Activated CD8-positive, alpha-beta T cell treated with anti-CD3 and anti-CD28 coated beads, Interleukin-2, amount 10 ng/mL, durations not matched to agents 7 days and 5 days (primary cell): ENCODE measurements around the gene UCP2. TPM values are rescaled to one million over a fixed set of nuclear protein-coding genes. Genes with fewer than 3 reads are reported as not detected.

Experiments used
- ATAC-seq: fragments of 150-1000 bp; cut with Tn5 transposase; one replicate; pipeline ENCODE4 v1.10.0; 2021; ENCODE audit warnings: moderate library complexity
- CTCF ChIA-PET: fragments of 350-600 bp; sonication (Branson Sonifier 250); formaldehyde crosslinking; loops from one replicate; lab custom pipeline; 2021; ENCODE audit warnings: antibody characterized with exemption; lab: Charles Lee
- POLR2A ChIA-PET: fragments of 350-600 bp; sonication (Branson Sonifier 250); formaldehyde crosslinking; loops from one replicate; lab custom pipeline; 2021; ENCODE audit warnings: antibody characterized with exemption; lab: Charles Lee
- DNase-seq: peaks from one replicate; pipeline ENCODE4 v3.0.0-alpha.2; 2020
- H3K27ac Mint-ChIP-seq: one replicate; pipeline ENCODE4 v1.8.0; 2021; ENCODE audit warnings: mild to moderate bottlenecking, mixed read lengths
- H3K27me3 Mint-ChIP-seq: one replicate; pipeline ENCODE4 v1.8.0; 2021; ENCODE audit warnings: low read depth, mixed read lengths
- H3K36me3 Mint-ChIP-seq: one replicate; pipeline ENCODE4 v1.8.0; 2021; ENCODE audit warnings: low read depth, mixed read lengths
- H3K4me1 Mint-ChIP-seq: one replicate; pipeline ENCODE4 v1.8.0; 2021; ENCODE audit warnings: low read depth, mixed read lengths
- H3K4me3 Mint-ChIP-seq: one replicate; pipeline ENCODE4 v1.8.0; 2021; ENCODE audit warnings: mild to moderate bottlenecking, mixed read lengths
- H3K9me3 Mint-ChIP-seq: one replicate; pipeline ENCODE4 v1.8.0; 2022; ENCODE audit warnings: mixed read lengths; ENCODE audit not compliant: insufficient read depth
- total RNA-seq, 2 experiments: library from RNA; stranded (reverse); gene quantifications; one replicate each; pipeline ENCODE4 v1.2.3, GENCODE V29; 2021

UCP2 gene
- total RNA-seq, 2 experiments from 2014 or later, result 205 to 218 TPM

GRCh38 chr11:73976451-73977151, 6.0 kb downstream of the UCP2 start:
- no peak for DNase-seq
- no peaks in the 10 kb centered on the region for H3K9me3 Mint-ChIP-seq
- H3K4me3 Mint-ChIP-seq, result no peak overlapping the region
- peak overlapping the region; percentile 66 for H3K27ac Mint-ChIP-seq
- no peaks in the 10 kb centered on the region for H3K27me3 Mint-ChIP-seq
- no peak for ATAC-seq
- H3K36me3 Mint-ChIP-seq, result peaks cover 81% of the 10 kb centered on the region
- POLR2A ChIA-PET, result interaction anchor here (1.0 to 1.4 kb wide), 2 partner anchors 9 to 19 kb away, joined by 3 to 4 read pairs; no protein-coding TSS in a partner anchor
- peaks cover 88% of the 10 kb centered on the region for H3K4me1 Mint-ChIP-seq
- CTCF ChIA-PET, result interaction anchor here (1.5 to 2.4 kb wide), 2 partner anchors 10 to 13 kb away, joined by 3 to 6 read pairs; no protein-coding TSS in a partner anchor

DNA sequence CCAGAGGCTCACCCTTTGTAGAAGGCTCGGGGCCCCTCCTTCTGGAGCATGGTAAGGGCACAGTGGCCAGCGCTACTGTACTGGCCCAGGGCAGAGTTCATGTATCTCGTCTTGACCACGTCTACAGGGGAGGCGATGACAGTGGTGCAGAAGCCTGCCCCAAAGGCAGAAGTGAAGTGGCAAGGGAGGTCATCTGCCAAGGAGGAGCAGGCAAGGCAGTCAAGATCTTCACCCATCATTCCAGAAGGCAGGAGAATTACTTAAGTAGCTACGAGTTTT, 7.2 kb downstream of the UCP2 start:
- Mint-ChIP-seq H3K4me3 (no peak overlapping the region), H3K4me1 (peaks cover 90% of the 10 kb centered on the region), H3K36me3 (peaks cover 69% of the 10 kb centered on the region), H3K27ac (peak overlapping the region; percentile 79), H3K27me3 (no peaks in the 10 kb centered on the region), H3K9me3 (no peaks in the 10 kb centered on the region)
- ChIA-PET POLR2A (interaction anchor here (0.9 kb wide), 1 partner anchor 196 kb away, joined by 3 read pairs; the partner anchor contains the start of genes C2CD3 and PPME1), CTCF (interaction anchor here (1.4 to 1.5 kb wide), 2 partner anchors 9 to 12 kb away, joined by 3 to 4 read pairs; no protein-coding TSS in a partner anchor)
- no peak for DNase-seq
- no peak for ATAC-seq

GRCh38 chr11:73974604-73975478, 7.8 kb downstream of the UCP2 start:
- Mint-ChIP-seq H3K4me1 (peaks cover 90% of the 10 kb centered on the region), H3K27me3 (no peaks in the 10 kb centered on the region), H3K9me3 (no peaks in the 10 kb centered on the region), H3K36me3 (peaks cover 63% of the 10 kb centered on the region), H3K4me3 (peak overlapping the region; percentile 51), H3K27ac (peak overlapping the region; percentile 79)
- ATAC-seq, result peak; percentile 1
- ChIA-PET CTCF (interaction anchor here (1.2 to 1.4 kb wide), 3 partner anchors 11 to 347 kb away, joined by 3 to 4 read pairs (median 4); no protein-coding TSS in a partner anchor), POLR2A (interaction anchor here (0.7 to 9.5 kb wide), 4 partner anchors 7 to 196 kb away, joined by 3 to 135 read pairs (median 4); partner anchors contain the start of genes C2CD3, PPME1 and UCP2)
- no peak for DNase-seq

DNA sequence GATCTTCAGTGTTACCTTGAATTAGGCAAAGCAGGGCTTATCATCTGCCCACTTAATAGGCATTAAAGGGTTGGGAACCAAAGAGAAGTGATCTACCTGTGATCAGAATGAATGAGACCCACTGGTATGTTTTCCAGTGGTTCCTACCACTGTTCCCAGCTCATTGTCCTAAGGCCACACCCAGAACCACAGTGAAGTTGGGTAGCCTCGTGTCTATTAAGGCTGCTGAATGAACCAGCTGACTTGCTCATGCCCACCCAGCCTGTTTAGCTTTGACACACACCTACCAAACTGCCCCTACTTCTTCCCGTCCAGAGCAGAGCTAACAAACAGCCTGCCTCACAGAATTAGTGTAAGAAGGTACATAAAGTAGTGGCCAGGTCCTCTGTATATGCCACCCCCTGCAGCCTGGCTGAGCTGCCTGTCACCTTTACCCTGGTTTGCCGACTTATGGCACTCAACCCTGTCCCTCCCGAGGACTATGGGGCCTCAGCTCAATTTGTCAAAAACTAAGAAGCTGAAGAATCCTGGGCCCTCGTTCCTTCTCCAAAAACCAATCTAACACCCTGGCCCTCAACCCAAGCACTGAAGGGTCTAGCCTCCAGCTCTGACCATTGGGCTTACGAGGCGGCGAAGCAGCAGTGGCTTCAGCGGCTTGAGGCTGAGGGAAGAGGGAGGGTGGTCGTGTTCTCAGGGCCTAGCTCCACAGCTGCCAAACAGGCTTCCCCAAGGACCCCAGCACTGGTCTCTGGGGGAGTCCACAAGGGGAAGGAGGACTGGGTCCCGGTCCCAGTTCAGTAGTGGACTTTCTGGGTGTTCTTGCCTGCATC, 9.8 kb downstream of the UCP2 start:
- H3K27me3 Mint-ChIP-seq, result no peaks in the 10 kb centered on the region

GRCh38 chr11:73972187-73972586, 10.5 kb downstream of the UCP2 start:
- no peaks in the 10 kb centered on the region for H3K9me3 Mint-ChIP-seq
- ChIA-PET POLR2A (interaction anchor here (0.8 to 9.5 kb wide), 7 partner anchors 9 to 204 kb away, joined by 3 to 135 read pairs (median 4); partner anchors contain the start of genes C2CD3, PPME1, UCP2 and UCP3), CTCF (interaction anchor here (1.0 to 2.1 kb wide), 3 partner anchors 7 to 14 kb away, joined by 3 to 6 read pairs (median 3); partner anchors contain the start of gene UCP2)
- H3K36me3 Mint-ChIP-seq, result peaks cover 38% of the 10 kb centered on the region
- no peak overlapping the region for H3K4me3 Mint-ChIP-seq
- DNase-seq, result no peak
- H3K27ac Mint-ChIP-seq, result peak overlapping the region; percentile 79
- peaks cover 85% of the 10 kb centered on the region for H3K4me1 Mint-ChIP-seq
- no peak for ATAC-seq
- no peaks in the 10 kb centered on the region for H3K27me3 Mint-ChIP-seq

More for the DNA sequence above, 9.8 kb downstream of the UCP2 start:
- no peak for ATAC-seq
- POLR2A ChIA-PET, result interaction anchor here (0.8 to 9.5 kb wide), 6 partner anchors 9 to 203 kb away, joined by 3 to 135 read pairs (median 6); partner anchors contain the start of genes C2CD3, PPME1, UCP2 and UCP3
- Mint-ChIP-seq H3K4me3 (no peak overlapping the region), H3K4me1 (peaks cover 91% of the 10 kb centered on the region), H3K9me3 (no peaks in the 10 kb centered on the region), H3K27ac (peak overlapping the region; percentile 79), H3K36me3 (peaks cover 45% of the 10 kb centered on the region)
- DNase-seq, result no peak
- CTCF ChIA-PET, result interaction anchor here (0.7 to 2.1 kb wide), 4 partner anchors 8 to 177 kb away, joined by 3 to 6 read pairs (median 3); partner anchors contain the start of gene UCP2

GRCh38 chr11:73971175-73971719, 11.4 kb downstream of the UCP2 start:
- no peaks in the 10 kb centered on the region for H3K9me3 Mint-ChIP-seq

DNA sequence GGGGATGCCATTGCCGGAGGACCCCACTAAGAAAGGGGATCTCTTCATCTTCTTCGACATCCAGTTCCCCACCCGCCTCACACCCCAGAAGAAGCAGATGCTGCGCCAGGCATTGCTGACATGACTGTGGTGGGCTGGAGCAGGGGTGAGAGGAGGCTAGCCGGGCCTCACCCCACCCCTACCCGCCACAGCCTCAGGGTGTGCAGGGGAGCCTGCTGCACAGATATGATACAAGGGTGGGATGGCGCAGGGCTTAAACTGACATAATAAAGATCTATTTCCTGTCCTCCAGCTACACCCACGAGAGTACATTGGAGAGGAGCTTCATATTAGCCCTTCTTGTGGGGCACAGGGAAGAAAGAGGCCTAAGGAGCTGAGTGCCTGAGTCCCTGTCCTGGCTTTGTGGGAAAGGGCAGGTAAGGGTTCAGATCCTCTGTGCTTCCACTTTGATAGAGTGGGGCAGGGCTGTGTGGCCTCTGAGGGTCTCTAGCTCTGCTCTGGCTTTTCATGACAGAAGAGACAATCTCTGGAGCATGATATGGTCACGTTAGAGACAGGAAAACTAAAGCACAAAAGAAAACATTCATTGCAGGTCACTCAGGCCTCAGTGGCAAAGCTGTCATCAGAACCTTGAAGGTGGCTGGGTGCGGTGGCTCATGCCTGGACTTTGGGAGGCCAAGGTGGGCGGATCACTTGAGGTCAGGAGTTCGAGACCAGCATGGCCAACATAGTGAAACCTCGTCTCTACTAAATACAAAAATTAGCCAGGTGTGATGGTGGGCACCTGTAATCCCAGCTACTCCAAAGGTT, 12.4 kb downstream of the UCP2 start:
- ATAC-seq (peak; percentile 17), DNase-seq (peak; percentile 56)
- Mint-ChIP-seq H3K9me3 (no peaks in the 10 kb centered on the region), H3K4me3 (no peak overlapping the region), H3K4me1 (peaks cover 68% of the 10 kb centered on the region), H3K36me3 (peaks cover 18% of the 10 kb centered on the region), H3K27ac (peak overlapping the region; percentile 80), H3K27me3 (no peaks in the 10 kb centered on the region)
- CTCF ChIA-PET, result interaction anchor here (0.8 to 2.2 kb wide), 2 partner anchors 11 to 285 kb away, joined by 4 to 17 read pairs; partner anchors contain the start of gene UCP2
- POLR2A ChIA-PET, result interaction anchor here (0.6 to 9.5 kb wide), 8 partner anchors 11 to 201 kb away, joined by 3 to 135 read pairs (median 3); partner anchors contain the start of genes C2CD3, PPME1 and UCP2

More at GRCh38 chr11:73971175-73971719, 11.4 kb downstream of the UCP2 start:
- no peaks in the 10 kb centered on the region for H3K27me3 Mint-ChIP-seq
- DNase-seq, result no peak
- CTCF ChIA-PET, result interaction anchor here (2.1 to 2.2 kb wide), 2 partner anchors 10 kb away, joined by 6 to 17 read pairs; partner anchors contain the start of gene UCP2
- POLR2A ChIA-PET, result interaction anchor here (0.6 to 9.5 kb wide), 8 partner anchors 8 to 238 kb away, joined by 3 to 135 read pairs (median 4); partner anchors contain the start of genes UCP2 and UCP3
- H3K27ac Mint-ChIP-seq, result peak overlapping the region; percentile 64
- H3K4me1 Mint-ChIP-seq, result peaks cover 77% of the 10 kb centered on the region
- H3K4me3 Mint-ChIP-seq, result no peak overlapping the region
- no peak for ATAC-seq
- peaks cover 29% of the 10 kb centered on the region for H3K36me3 Mint-ChIP-seq

- ATAC-seq, result no peak
- POLR2A ChIA-PET, result interaction anchor here (1.0 to 9.5 kb wide), 3 partner anchors 12 to 202 kb away, joined by 3 to 135 read pairs (median 4); partner anchors contain the start of genes C2CD3, PPME1 and UCP2
Measured at GRCh38 chr11:73969091-73969490, 13.6 kb downstream of the UCP2 start.

DNA sequence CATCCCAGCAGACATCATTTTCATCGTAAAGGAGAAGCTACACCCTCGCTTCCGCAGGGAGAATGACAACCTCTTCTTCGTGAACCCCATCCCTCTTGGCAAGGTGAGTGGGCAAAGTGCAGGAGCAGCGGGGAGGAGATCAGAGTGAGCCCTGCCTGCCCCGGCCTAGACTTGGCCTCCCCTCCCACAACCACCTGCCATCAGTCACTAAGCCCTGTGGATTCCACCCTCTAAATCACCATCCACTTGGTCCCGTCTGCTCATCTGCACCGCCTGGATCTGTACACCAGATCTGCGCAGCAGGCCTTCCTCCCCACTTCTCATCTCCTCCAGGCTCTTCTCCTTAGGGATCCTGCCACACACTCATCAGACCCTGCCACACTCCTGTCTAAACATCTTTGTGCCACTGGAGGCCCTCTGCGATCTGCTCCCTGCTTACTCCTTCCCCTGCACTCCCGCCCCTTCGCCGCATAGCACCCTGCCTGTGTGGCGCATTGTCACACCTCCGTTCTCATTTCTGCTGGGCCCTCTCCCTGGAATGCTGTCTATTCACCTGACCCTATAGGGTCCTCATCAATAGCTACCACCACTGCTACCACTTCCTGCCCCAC, 14.2 kb downstream of the UCP2 start:
- Mint-ChIP-seq H3K9me3 (no peaks in the 10 kb centered on the region), H3K27ac (peak overlapping the region; percentile 15), H3K36me3 (peaks cover 3% of the 10 kb centered on the region), H3K27me3 (no peaks in the 10 kb centered on the region), H3K4me1 (peaks cover 58% of the 10 kb centered on the region), H3K4me3 (no peak overlapping the region)
- ChIA-PET POLR2A (interaction anchor here (1.0 to 9.5 kb wide), 4 partner anchors 8 to 52 kb away, joined by 3 to 135 read pairs (median 4); partner anchors contain the start of genes DNAJB13 and UCP2), CTCF (no interaction called here)
- ATAC-seq, result no peak
- no peak for DNase-seq

More at GRCh38 chr11:73969091-73969490, 13.6 kb downstream of the UCP2 start:
- H3K4me3 Mint-ChIP-seq, result no peak overlapping the region
- no peaks in the 10 kb centered on the region for H3K9me3 Mint-ChIP-seq
- H3K36me3 Mint-ChIP-seq, result peaks cover 7% of the 10 kb centered on the region
- H3K4me1 Mint-ChIP-seq, result peaks cover 62% of the 10 kb centered on the region
- no peak for DNase-seq
- peak overlapping the region; percentile 53 for H3K27ac Mint-ChIP-seq
- CTCF ChIA-PET, result interaction anchor here (2.2 kb wide), 1 partner anchor 12 kb away, joined by 17 read pairs; the partner anchor contains the start of gene UCP2
- no peaks in the 10 kb centered on the region for H3K27me3 Mint-ChIP-seq
